Mesendoderm (in vitro differentiated cells): ENCODE results near the gene RCHY1.
"Not testable (repeated sequence)": the region's sequence is repeated elsewhere in the genome, so short reads cannot be mapped to it uniquely, and the experiment has no call there.

Source experiments
- DNase-seq: peaks from one replicate; pipeline ENCODE4 v3.0.0; 2013
- H2AK5ac ChIP-seq: 2 replicates; pipeline ENCODE4 v1.6.1; 2013; ENCODE audit warnings: low read length, inconsistent platforms
- H2BK120ac ChIP-seq: 2 replicates; pipeline ENCODE4 v1.6.1; 2013; ENCODE audit warnings: low read depth, mild to moderate bottlenecking, low read length, moderate library complexity, mixed read lengths
- H2BK15ac ChIP-seq: replicated peaks from 2 replicates; pipeline ENCODE4 v1.6.1; 2013; ENCODE audit warnings: low read depth, mild to moderate bottlenecking, moderate library complexity
- H2BK5ac ChIP-seq: 2 replicates; pipeline ENCODE4 v1.6.1; 2013; ENCODE audit warnings: low read length, inconsistent platforms
- H3K18ac ChIP-seq: 2 replicates; pipeline ENCODE4 v1.6.1; 2013; ENCODE audit warnings: mild to moderate bottlenecking, low read length, mixed read lengths
- H3K23ac ChIP-seq: one replicate; pipeline ENCODE4 v1.6.1; 2013; ENCODE audit warnings: low read length
- H3K27ac ChIP-seq: 2 replicates; pipeline ENCODE4 v1.5.1; 2013; ENCODE audit warnings: low read depth, mild to moderate bottlenecking, inconsistent platforms, low read length, moderate library complexity
- H3K27me3 ChIP-seq: 2 replicates; pipeline ENCODE4 v1.6.1; 2013; ENCODE audit warnings: low read length, control low read depth, mild to moderate bottlenecking, inconsistent platforms; ENCODE audit not compliant: insufficient read depth, poor library complexity
- H3K36me3 ChIP-seq: 2 replicates; pipeline ENCODE4 v1.6.1; 2013; ENCODE audit warnings: low read length, inconsistent platforms; ENCODE audit not compliant: control insufficient read depth, insufficient read depth
- H3K4ac ChIP-seq: one replicate; pipeline ENCODE4 v1.6.1; 2013; ENCODE audit warnings: low read depth, mild to moderate bottlenecking, low read length, moderate library complexity
- H3K4me1 ChIP-seq: 2 replicates; pipeline ENCODE4 v1.6.1; 2013; ENCODE audit warnings: low read depth, low read length, inconsistent platforms; ENCODE audit not compliant: control insufficient read depth
- H3K4me2 ChIP-seq: 2 replicates; pipeline ENCODE4 v1.6.1; 2013; ENCODE audit warnings: low read length
- H3K4me3 ChIP-seq: 2 replicates; pipeline ENCODE4 v1.5.1; 2013; ENCODE audit warnings: mild to moderate bottlenecking, low read length
- H3K56ac ChIP-seq: one replicate; pipeline ENCODE4 v1.6.1; 2013; ENCODE audit warnings: low read length
- H3K79me1 ChIP-seq: 2 replicates; pipeline ENCODE4 v1.6.1; 2013; ENCODE audit warnings: low read length, inconsistent platforms
- H3K79me2 ChIP-seq: 2 replicates; pipeline ENCODE4 v1.6.1; 2013; ENCODE audit warnings: mild to moderate bottlenecking, low read length; ENCODE audit not compliant: control insufficient read depth, insufficient read depth
- H3K9ac ChIP-seq: 2 replicates; pipeline ENCODE4 v1.6.1; 2013; ENCODE audit warnings: low read length, inconsistent platforms
- H4K5ac ChIP-seq: one replicate; pipeline ENCODE4 v1.6.1; 2013; ENCODE audit warnings: low read length
- H4K8ac ChIP-seq: one replicate; pipeline ENCODE4 v1.6.1; 2013; ENCODE audit warnings: low read depth, mild to moderate bottlenecking, control low read depth, low read length, moderate library complexity
- WGBS: extraction: QIAGEN DNeasy Blood & Tissue Kit; methylation state at CpG from one replicate; pipeline ENCODE4 v1.1.7; 2013; ENCODE audit warnings: low lambda C conversion rate, missing lambda C conversion rate; ENCODE audit not compliant: insufficient coverage; ENCODE audit errors: extremely low coverage; 5-methylcytosine and 5-hydroxymethylcytosine counted together

The RCHY1 gene

DNA sequence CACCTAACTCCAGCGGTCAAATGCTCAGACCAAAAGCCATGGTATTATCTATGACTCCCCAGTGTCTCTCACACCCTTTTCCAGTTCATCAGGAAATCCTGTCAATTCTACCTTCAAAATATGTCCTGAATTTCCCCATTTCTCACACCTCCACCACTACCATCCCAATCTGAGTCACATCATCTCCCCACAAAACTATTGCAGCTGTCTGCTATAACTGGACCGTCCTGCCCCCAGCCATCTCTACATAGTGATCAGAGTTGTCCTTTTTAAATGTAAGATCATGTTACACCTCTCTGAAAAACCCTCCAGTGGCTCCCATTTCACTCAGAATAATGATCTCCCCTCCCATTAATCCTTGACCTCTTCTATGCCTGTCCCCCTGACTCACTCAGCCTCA, 34.8 kb upstream of the RCHY1 start:
- H3K4me1 ChIP-seq, result no peaks in the 10 kb centered on the region
- no peaks in the 10 kb centered on the region for H3K27me3 ChIP-seq
- no peak overlapping the region for H2BK5ac ChIP-seq
- no peak overlapping the region for H3K9ac ChIP-seq
- no peak overlapping the region for H3K4me3 ChIP-seq
- H2AK5ac ChIP-seq, result no peak overlapping the region
- H2BK15ac ChIP-seq, result no peak overlapping the region
- no peak overlapping the region for H3K18ac ChIP-seq
- DNase-seq, result no peak
- H2BK120ac ChIP-seq, result no peak overlapping the region
- H3K56ac ChIP-seq, result no peak overlapping the region
- no peak overlapping the region for H4K8ac ChIP-seq
- no peak overlapping the region for H3K27ac ChIP-seq
- H3K79me1 ChIP-seq, result no peaks in the 10 kb centered on the region
- 100% methylated on average over 1 of the region's 2 CpGs for WGBS
- H4K5ac ChIP-seq, result no peak overlapping the region
- H3K36me3 ChIP-seq, result no peaks in the 10 kb centered on the region
- H3K79me2 ChIP-seq, result no peaks in the 10 kb centered on the region
- H3K4ac ChIP-seq, result no peak overlapping the region
- H3K4me2 ChIP-seq, result no peak overlapping the region
- no peak overlapping the region for H3K23ac ChIP-seq

DNA sequence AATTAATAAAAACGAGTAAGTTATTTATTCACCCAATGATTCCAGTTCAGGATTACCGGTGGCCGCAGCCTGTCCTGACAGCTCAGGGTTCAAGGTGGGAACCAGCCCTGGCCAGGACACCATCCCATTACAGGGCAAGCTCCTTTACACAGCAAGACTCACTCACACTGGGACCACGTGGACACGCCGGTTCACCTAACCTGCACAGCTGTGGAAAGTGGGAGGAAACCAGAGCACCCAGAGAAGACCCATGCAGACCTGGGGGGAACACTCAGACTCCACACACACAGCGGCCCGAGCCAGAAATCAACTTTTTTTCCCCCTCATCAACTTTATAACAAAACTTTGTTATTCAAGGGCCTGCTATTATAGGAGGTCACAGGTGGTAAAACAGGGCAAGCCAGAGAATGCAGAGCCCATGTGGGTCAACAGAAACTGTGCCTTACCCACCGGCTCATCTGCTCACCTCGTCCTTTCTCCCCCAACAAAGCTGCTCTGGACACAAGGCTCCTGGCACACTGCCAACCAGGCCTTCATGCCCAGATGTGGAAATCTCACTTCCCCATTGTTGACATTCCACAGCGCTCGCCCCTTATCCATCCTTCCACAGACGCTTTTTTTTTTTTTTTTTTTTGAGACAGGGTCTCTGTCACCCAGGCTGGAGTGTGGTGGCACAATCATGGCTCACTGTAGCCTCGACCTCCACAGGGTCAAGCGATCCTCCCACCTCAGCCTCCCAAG, 33.6 kb upstream of the RCHY1 start:
- no peaks in the 10 kb centered on the region for H3K27me3 ChIP-seq
- no CpG with 5 or more reads among the region's 15 CpGs for WGBS
- no peak overlapping the region for H2BK15ac ChIP-seq
- H3K23ac ChIP-seq, result no peak overlapping the region
- no peak overlapping the region for H2BK5ac ChIP-seq
- no peak overlapping the region for H3K4me2 ChIP-seq
- no peak overlapping the region for H4K8ac ChIP-seq
- H3K56ac ChIP-seq, result no peak overlapping the region
- no peak overlapping the region for H2AK5ac ChIP-seq
- H3K4me3 ChIP-seq, result no peak overlapping the region
- no peaks in the 10 kb centered on the region for H3K79me2 ChIP-seq
- no peak overlapping the region for H3K4ac ChIP-seq
- no peak overlapping the region for H3K9ac ChIP-seq
- no peak overlapping the region for H3K27ac ChIP-seq
- no peak overlapping the region for H4K5ac ChIP-seq
- H3K79me1 ChIP-seq, result no peaks in the 10 kb centered on the region
- no peaks in the 10 kb centered on the region for H3K36me3 ChIP-seq
- H3K4me1 ChIP-seq, result no peaks in the 10 kb centered on the region
- DNase-seq, result no peak
- no peak overlapping the region for H2BK120ac ChIP-seq
- H3K18ac ChIP-seq, result no peak overlapping the region

GRCh38 chr4:75545526-75545925, 31.3 kb upstream of the RCHY1 start:
- H2BK15ac ChIP-seq, result no peak overlapping the region
- no peak overlapping the region for H3K9ac ChIP-seq
- no peak for DNase-seq
- no peak overlapping the region for H3K23ac ChIP-seq
- no peaks in the 10 kb centered on the region for H3K36me3 ChIP-seq
- H3K79me1 ChIP-seq, result no peaks in the 10 kb centered on the region
- H3K27ac ChIP-seq, result no peak overlapping the region
- no peak overlapping the region for H2AK5ac ChIP-seq
- H3K56ac ChIP-seq, result no peak overlapping the region
- no CpG with 5 or more reads among the region's 5 CpGs for WGBS
- no peak overlapping the region for H3K18ac ChIP-seq
- no peak overlapping the region for H3K4me2 ChIP-seq
- H3K4me1 ChIP-seq, result no peaks in the 10 kb centered on the region
- H3K4me3 ChIP-seq, result no peak overlapping the region
- no peaks in the 10 kb centered on the region for H3K79me2 ChIP-seq
- no peaks in the 10 kb centered on the region for H3K27me3 ChIP-seq
- H4K5ac ChIP-seq, result no peak overlapping the region
- H2BK5ac ChIP-seq, result no peak overlapping the region
- no peak overlapping the region for H2BK120ac ChIP-seq
- H3K4ac ChIP-seq, result no peak overlapping the region
- H4K8ac ChIP-seq, result no peak overlapping the region

GRCh38 chr4:75544870-75545269, 30.7 kb upstream of the RCHY1 start:
- DNase-seq, result no peak
- no peak overlapping the region for H2BK5ac ChIP-seq
- H3K27me3 ChIP-seq, result no peaks in the 10 kb centered on the region
- no peak overlapping the region for H2AK5ac ChIP-seq
- H4K5ac ChIP-seq, result no peak overlapping the region
- H3K79me1 ChIP-seq, result no peaks in the 10 kb centered on the region
- no peaks in the 10 kb centered on the region for H3K36me3 ChIP-seq
- no peaks in the 10 kb centered on the region for H3K79me2 ChIP-seq
- no CpG with 5 or more reads among the region's 3 CpGs for WGBS
- no peak overlapping the region for H3K56ac ChIP-seq
- H3K9ac ChIP-seq, result no peak overlapping the region
- no peaks in the 10 kb centered on the region for H3K4me1 ChIP-seq
- H3K27ac ChIP-seq, result no peak overlapping the region
- H2BK120ac ChIP-seq, result no peak overlapping the region
- H3K18ac ChIP-seq, result no peak overlapping the region
- H2BK15ac ChIP-seq, result no peak overlapping the region
- H3K4me2 ChIP-seq, result no peak overlapping the region
- no peak overlapping the region for H3K23ac ChIP-seq
- H3K4me3 ChIP-seq, result no peak overlapping the region
- H4K8ac ChIP-seq, result no peak overlapping the region
- no peak overlapping the region for H3K4ac ChIP-seq

DNA sequence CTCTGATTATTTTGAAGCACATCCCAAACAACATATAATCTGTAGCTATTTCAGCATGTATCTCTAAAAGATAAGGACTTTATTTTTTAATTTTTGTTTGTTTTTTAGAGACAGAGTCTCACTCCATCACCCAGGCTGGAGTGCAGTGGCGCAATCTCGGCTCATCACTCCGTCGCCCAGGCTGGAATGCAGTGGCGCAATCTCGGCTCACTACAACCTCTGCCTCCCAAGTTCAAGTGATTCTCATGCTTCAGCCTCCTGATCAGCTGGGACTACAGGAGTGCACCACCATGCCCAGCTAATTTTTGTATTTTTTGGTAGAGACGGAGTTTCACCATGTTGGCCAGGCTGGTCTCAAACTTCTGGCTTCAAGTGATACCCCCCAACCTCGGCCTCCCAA, 30.0 kb upstream of the RCHY1 start:
- not testable (repeated sequence) for H3K27ac ChIP-seq, H3K27me3 ChIP-seq, H2BK5ac ChIP-seq, DNase-seq, H3K9ac ChIP-seq, H3K4me3 ChIP-seq, H3K4me1 ChIP-seq, H4K5ac ChIP-seq, H2BK15ac ChIP-seq, H4K8ac ChIP-seq, H2AK5ac ChIP-seq, H3K56ac ChIP-seq, H3K18ac ChIP-seq, H3K79me1 ChIP-seq, H3K4ac ChIP-seq, H3K79me2 ChIP-seq, H2BK120ac ChIP-seq, H3K36me3 ChIP-seq, H3K4me2 ChIP-seq, H3K23ac ChIP-seq
- WGBS, result no CpG with 5 or more reads among the region's 8 CpGs

DNA sequence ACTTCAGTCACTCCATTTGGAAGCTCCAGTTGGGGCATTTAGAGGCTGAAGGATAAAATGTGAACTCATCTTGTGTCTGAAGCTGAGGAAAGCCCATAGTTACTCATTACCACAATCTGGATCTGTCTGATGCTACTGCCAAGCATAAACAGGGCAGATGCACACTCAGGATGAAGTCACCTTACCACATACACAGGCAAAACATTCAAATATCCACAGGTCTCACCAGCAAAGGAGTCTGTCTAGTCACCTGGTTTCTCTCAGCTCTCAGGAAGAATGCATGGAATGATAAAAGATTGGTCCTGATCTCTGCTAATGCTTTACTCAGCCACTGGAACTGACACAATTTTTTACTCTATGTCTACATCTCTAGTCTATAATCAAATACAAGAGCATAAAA, 28.6 kb upstream of the RCHY1 start:
- Histone ChIP-seq H3K79me2 (no peaks in the 10 kb centered on the region), H4K8ac (no peak overlapping the region), H4K5ac (no peak overlapping the region), H3K36me3 (no peaks in the 10 kb centered on the region), H3K27ac (no peak overlapping the region), H2BK15ac (no peak overlapping the region), H2AK5ac (no peak overlapping the region), H2BK5ac (no peak overlapping the region), H3K18ac (no peak overlapping the region), H3K4ac (no peak overlapping the region), H3K9ac (no peak overlapping the region), H3K79me1 (no peaks in the 10 kb centered on the region), H3K23ac (no peak overlapping the region), H3K4me1 (no peaks in the 10 kb centered on the region), H2BK120ac (no peak overlapping the region), H3K56ac (no peak overlapping the region), H3K4me2 (no peak overlapping the region), H3K4me3 (no peak overlapping the region), H3K27me3 (no peaks in the 10 kb centered on the region)
- DNase-seq, result no peak
